K562 (cell line): ENCODE measurements around the gene PRCC. TPM values are rescaled to one million over a fixed set of nuclear protein-coding genes. Genes with fewer than 3 reads are reported as not detected.
A peak's percentile ranks its signal among the peaks of the same experiment; 100 is the strongest.

Source experiments
- CCAR2 ChIP-seq: fragments of 200-400 bp; formaldehyde crosslinking; IDR thresholded peaks from 2 replicates; pipeline ENCODE4 v1.6.1; 2017; ENCODE audit warnings: mild to moderate bottlenecking, low read depth, low read length
- CXXC5 ChIP-seq: fragments of 250-450 bp; sonication (Bioruptor Pico); IDR thresholded peaks from 2 replicates; pipeline ENCODE4 v1.8.0; 2022; ENCODE audit warnings: inconsistent platforms, mild to moderate bottlenecking, moderate library complexity
- ELF1 ChIP-seq: fragments of 200-800 bp; sonication (Bioruptor generic); IDR thresholded peaks from 2 replicates; pipeline ENCODE4 v1.6.1; 2016; ENCODE audit warnings: missing genetic modification characterization, missing compliant biosample characterization
- KDM2B ChIP-seq: fragments of 250-450 bp; sonication (Bioruptor Pico); IDR thresholded peaks from 2 replicates; pipeline ENCODE4 v1.8.0; 2021; ENCODE audit warnings: mild to moderate bottlenecking, moderate library complexity
- MAFK ChIP-seq: IDR thresholded peaks from 2 replicates; pipeline ENCODE4 v1.6.1; 2011; ENCODE audit warnings: low read length, improper control_type of control experiment
- NFATC3 ChIP-seq: fragments of 450-650 bp; IDR thresholded peaks from 2 replicates; pipeline ENCODE4 v1.6.1; 2017; ENCODE audit warnings: mild to moderate bottlenecking
- POU5F1 ChIP-seq: fragments of 150-350 bp; IDR thresholded peaks from 2 replicates; pipeline ENCODE4 v1.6.1; 2014; ENCODE audit warnings: borderline replicate concordance, low read length, low read depth, mild to moderate bottlenecking; ENCODE audit not compliant: partially characterized antibody
- STAT5A ChIP-seq: IDR thresholded peaks from 2 replicates; pipeline ENCODE4 v1.6.1; 2012; ENCODE audit warnings: low read length, inconsistent platforms, borderline replicate concordance
- ZFPM2 ChIP-seq: fragments of 250-450 bp; sonication (Bioruptor Pico); IDR thresholded peaks from 2 replicates; pipeline ENCODE4 v1.5.1; 2022; ENCODE audit warnings: mild to moderate bottlenecking
- ZNF184 ChIP-seq: sonication (generic); formaldehyde crosslinking; IDR thresholded peaks from 2 replicates; pipeline ENCODE4 v1.5.0; 2020; ENCODE audit warnings: missing genetic modification reagents
- ZNF707 ChIP-seq: fragments of 250-450 bp; sonication (Bioruptor Pico); conservative IDR thresholded peaks from 2 replicates; pipeline ENCODE4 v1.8.0; 2022; ENCODE audit warnings: inconsistent platforms, mild to moderate bottlenecking, moderate library complexity
- ZSCAN32 ChIP-seq: fragments of 450-650 bp; formaldehyde crosslinking; IDR thresholded peaks from 2 replicates; pipeline ENCODE4 v1.4.0; 2020; ENCODE audit warnings: mild to moderate bottlenecking, moderate library complexity
- polyA plus RNA-seq, 8 experiments: library from polyadenylated mRNA; depleted of rRNA in 4 of 8; stranded (reverse) in 5 of 8; unstranded in 3 of 8; fragments of >200 nt; fragmentation: Nextera tagmentation in 2 of 8; fragmentation: Illumina TruSeq in 1 of 8; extraction: Ambion mirVana in 2 of 8; extraction: Trizol in 1 of 8; gene quantifications; 2 replicates each; pipeline versions ENCODE4 v1.2.1 to v1.2.3, GENCODE V29; 2011 to 2014; ENCODE audit warnings: inconsistent platforms in 1 of 8, missing spikeins in 1 of 8
- total RNA-seq, 7 experiments: library from RNA; depleted of rRNA in 6 of 7; stranded (reverse); fragments of >200 nt in 6 of 7; fragmentation: Illumina TruSeq in 2 of 7; extraction: Trizol in 2 of 7; gene quantifications; 2 replicates each; pipeline versions ENCODE4 v1.2.1 to v1.2.3, GENCODE V29; 2011 to 2021; ENCODE audit warnings: low replicate concordance in 1 of 7
- TF ChIP-seq, protein P1 (sequence below), 2 experiments: fragments of 450-650 bp in 1 of 2; sonication (generic) in 1 of 2; formaldehyde crosslinking in 1 of 2; IDR thresholded peaks; 2 replicates each; pipeline versions ENCODE4 v1.7.1 to v1.9.0; 2016 to 2022; ENCODE audit warnings: inconsistent platforms in 1 of 2, mild to moderate bottlenecking in 1 of 2, missing genetic modification reagents in 1 of 2
- TF ChIP-seq, protein P2 (sequence below): fragments of 250-450 bp; sonication (Bioruptor Pico); IDR thresholded peaks from 2 replicates; pipeline ENCODE4 v1.5.0; 2022; ENCODE audit warnings: mild to moderate bottlenecking

The PRCC gene
- total and polyA plus RNA-seq, 9 of the 15 experiments (the other 6 are each of a cell fraction or from before 2014, with no cell fraction given): 23.9 to 201 (median 41.1) TPM

DNA sequence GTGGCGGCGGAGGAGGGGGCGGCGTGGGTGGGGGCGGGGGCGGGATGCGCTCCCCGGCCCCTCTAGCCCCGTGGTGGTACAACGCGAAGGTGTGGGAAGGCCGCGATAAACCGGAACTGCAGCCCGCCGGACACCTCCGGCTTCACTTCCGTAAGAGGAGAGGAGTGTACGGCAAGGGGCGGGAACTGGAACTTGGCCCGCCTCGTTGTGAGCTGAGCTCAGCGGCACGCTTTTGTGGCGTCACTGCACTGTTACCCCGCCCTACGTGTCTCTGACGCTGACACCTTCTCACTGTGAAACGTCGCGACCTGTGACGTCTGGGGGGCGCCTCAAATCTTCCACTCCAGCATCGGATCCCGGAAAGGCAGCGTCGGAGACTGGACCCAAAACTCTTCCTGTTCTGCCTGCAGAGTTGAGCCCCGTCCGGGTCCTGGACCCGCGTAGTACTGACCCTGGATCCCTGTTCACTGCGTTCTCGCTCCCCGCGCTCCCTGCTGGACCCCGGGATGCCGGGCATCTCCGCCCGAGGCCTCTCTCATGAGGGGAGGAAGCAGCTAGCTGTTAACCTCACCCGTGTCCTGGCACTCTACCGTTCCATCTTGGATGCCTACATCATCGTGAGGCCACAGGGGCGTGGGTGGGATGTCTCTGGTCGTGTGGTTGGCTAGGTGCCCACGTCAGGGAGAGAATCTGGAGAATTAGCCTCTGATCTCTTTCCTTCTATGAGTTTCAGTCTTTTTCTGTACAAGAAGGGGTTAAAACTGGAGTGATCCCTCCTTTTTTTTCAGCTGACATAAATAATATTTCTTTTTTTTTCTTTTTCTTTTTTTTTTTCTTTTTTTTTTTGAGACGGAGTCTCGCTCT is 38.5 kb upstream of the PRCC start, which contains the start of gene ISG20L2 (continued):
- TF ChIP-seq, protein P1, sequence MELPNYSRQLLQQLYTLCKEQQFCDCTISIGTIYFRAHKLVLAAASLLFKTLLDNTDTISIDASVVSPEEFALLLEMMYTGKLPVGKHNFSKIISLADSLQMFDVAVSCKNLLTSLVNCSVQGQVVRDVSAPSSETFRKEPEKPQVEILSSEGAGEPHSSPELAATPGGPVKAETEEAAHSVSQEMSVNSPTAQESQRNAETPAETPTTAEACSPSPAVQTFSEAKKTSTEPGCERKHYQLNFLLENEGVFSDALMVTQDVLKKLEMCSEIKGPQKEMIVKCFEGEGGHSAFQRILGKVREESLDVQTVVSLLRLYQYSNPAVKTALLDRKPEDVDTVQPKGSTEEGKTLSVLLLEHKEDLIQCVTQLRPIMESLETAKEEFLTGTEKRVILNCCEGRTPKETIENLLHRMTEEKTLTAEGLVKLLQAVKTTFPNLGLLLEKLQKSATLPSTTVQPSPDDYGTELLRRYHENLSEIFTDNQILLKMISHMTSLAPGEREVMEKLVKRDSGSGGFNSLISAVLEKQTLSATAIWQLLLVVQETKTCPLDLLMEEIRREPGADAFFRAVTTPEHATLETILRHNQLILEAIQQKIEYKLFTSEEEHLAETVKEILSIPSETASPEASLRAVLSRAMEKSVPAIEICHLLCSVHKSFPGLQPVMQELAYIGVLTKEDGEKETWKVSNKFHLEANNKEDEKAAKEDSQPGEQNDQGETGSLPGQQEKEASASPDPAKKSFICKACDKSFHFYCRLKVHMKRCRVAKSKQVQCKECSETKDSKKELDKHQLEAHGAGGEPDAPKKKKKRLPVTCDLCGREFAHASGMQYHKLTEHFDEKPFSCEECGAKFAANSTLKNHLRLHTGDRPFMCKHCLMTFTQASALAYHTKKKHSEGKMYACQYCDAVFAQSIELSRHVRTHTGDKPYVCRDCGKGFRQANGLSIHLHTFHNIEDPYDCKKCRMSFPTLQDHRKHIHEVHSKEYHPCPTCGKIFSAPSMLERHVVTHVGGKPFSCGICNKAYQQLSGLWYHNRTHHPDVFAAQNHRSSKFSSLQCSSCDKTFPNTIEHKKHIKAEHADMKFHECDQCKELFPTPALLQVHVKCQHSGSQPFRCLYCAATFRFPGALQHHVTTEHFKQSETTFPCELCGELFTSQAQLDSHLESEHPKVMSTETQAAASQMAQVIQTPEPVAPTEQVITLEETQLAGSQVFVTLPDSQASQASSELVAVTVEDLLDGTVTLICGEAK (IDR thresholded peaks at IDR 0.05): peak; percentile 87
- TF ChIP-seq, protein P1 (CRISPR knock-in tag; IDR thresholded peaks at IDR 0.05): no peak
- TF ChIP-seq KDM2B: no peak
- TF ChIP-seq, protein P2, sequence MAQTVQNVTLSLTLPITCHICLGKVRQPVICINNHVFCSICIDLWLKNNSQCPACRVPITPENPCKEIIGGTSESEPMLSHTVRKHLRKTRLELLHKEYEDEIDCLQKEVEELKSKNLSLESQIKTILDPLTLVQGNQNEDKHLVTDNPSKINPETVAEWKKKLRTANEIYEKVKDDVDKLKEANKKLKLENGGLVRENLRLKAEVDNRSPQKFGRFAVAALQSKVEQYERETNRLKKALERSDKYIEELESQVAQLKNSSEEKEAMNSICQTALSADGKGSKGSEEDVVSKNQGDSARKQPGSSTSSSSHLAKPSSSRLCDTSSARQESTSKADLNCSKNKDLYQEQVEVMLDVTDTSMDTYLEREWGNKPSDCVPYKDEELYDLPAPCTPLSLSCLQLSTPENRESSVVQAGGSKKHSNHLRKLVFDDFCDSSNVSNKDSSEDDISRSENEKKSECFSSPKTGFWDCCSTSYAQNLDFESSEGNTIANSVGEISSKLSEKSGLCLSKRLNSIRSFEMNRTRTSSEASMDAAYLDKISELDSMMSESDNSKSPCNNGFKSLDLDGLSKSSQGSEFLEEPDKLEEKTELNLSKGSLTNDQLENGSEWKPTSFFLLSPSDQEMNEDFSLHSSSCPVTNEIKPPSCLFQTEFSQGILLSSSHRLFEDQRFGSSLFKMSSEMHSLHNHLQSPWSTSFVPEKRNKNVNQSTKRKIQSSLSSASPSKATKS (CRISPR knock-in tag): no peak
- no peak for TF ChIP-seq CCAR2
- TF ChIP-seq MAFK: peak; percentile 44
- TF ChIP-seq ZNF707 (CRISPR knock-in tag): no peak
- peak; percentile 97 for TF ChIP-seq ELF1 (tag)
- TF ChIP-seq CXXC5: peak; percentile 90
- TF ChIP-seq ZNF184 (CRISPR knock-in tag): no peak
- TF ChIP-seq NFATC3: no peak
- TF ChIP-seq ZSCAN32 (CRISPR knock-in tag): no peak
- no peak for TF ChIP-seq ZFPM2
- TF ChIP-seq POU5F1: no peak
- TF ChIP-seq STAT5A: no peak
